Neural progenitor cell (in vitro differentiated cells): ENCODE measurements around the gene MPC2. TPM values are rescaled to one million over a fixed set of nuclear protein-coding genes. Genes with fewer than 3 reads are reported as not detected.

Experiments
- DNase-seq: peaks from one replicate; pipeline ENCODE4 v3.0.0-alpha.2; 2016; ENCODE audit warnings: low spot score
- H2AFZ ChIP-seq: fragments of 200-600 bp; sonication (generic); replicated peaks from 2 replicates; pipeline ENCODE4 v1.6.1; 2016; ENCODE audit warnings: antibody characterized with exemption
- H3F3A ChIP-seq: fragments of 200-600 bp; sonication (generic); 2 replicates; pipeline ENCODE4 v1.6.1; 2016; ENCODE audit warnings: antibody characterized with exemption, low read depth
- H3K27ac ChIP-seq: fragments of 200-600 bp; sonication (generic); 2 replicates; pipeline ENCODE4 v1.5.1; 2016; ENCODE audit warnings: mild to moderate bottlenecking
- H3K27me3 ChIP-seq: fragments of 200-600 bp; sonication (generic); 2 replicates; pipeline ENCODE4 v1.6.1; 2016; ENCODE audit warnings: mild to moderate bottlenecking, moderate library complexity
- H3K36me3 ChIP-seq: fragments of 200-600 bp; sonication (generic); 2 replicates; pipeline ENCODE4 v1.5.1; 2016
- H3K4me1 ChIP-seq: fragments of 200-600 bp; sonication (generic); 2 replicates; pipeline ENCODE4 v1.6.1; 2016; ENCODE audit warnings: mixed run types
- H3K4me2 ChIP-seq: fragments of 200-600 bp; sonication (generic); 2 replicates; pipeline ENCODE4 v1.6.1; 2016
- H3K4me3 ChIP-seq: fragments of 200-600 bp; sonication (generic); 2 replicates; pipeline ENCODE4 v1.5.1; 2016
- H3K79me2 ChIP-seq: fragments of 200-600 bp; sonication (generic); 2 replicates; pipeline ENCODE4 v1.6.1; 2016; ENCODE audit warnings: low read depth
- H3K9ac ChIP-seq: fragments of 200-600 bp; sonication (generic); 2 replicates; pipeline ENCODE4 v1.6.1; 2016
- H3K9me3 ChIP-seq: fragments of 200-600 bp; sonication (generic); 2 replicates; pipeline ENCODE4 v1.5.1; 2016; ENCODE audit warnings: low read depth
- H4K20me1 ChIP-seq: fragments of 200-600 bp; sonication (generic); 2 replicates; pipeline ENCODE4 v1.6.1; 2016; ENCODE audit warnings: low read depth
- H3K27ac Mint-ChIP-seq: 3 replicates; pipeline ENCODE4 v1.8.0; 2021; ENCODE audit warnings: mixed read lengths
- H3K27me3 Mint-ChIP-seq: 2 replicates; pipeline ENCODE4 v1.8.0; 2022; ENCODE audit warnings: low read depth, mild to moderate bottlenecking, inconsistent platforms, moderate library complexity, mixed read lengths; ENCODE audit not compliant: insufficient read depth
- H3K36me3 Mint-ChIP-seq: 3 replicates; pipeline ENCODE4 v1.8.0; 2021; ENCODE audit warnings: mixed read lengths
- H3K4me1 Mint-ChIP-seq: 3 replicates; pipeline ENCODE4 v1.8.0; 2021; ENCODE audit warnings: mixed read lengths
- H3K4me3 Mint-ChIP-seq: 3 replicates; pipeline ENCODE4 v1.8.0; 2021; ENCODE audit warnings: mild to moderate bottlenecking, moderate library complexity, mixed read lengths
- H3K9me3 Mint-ChIP-seq: 3 replicates; pipeline ENCODE4 v1.8.0; 2020; ENCODE audit warnings: mixed read lengths
- EZH2 ChIP-seq: fragments of 200-600 bp; sonication (generic); IDR thresholded peaks from 2 replicates; pipeline ENCODE4 v1.6.1; 2017; ENCODE audit warnings: antibody characterized with exemption, mild to moderate bottlenecking, moderate library complexity
- EZH2phosphoT487 ChIP-seq: fragments of 200-600 bp; sonication (generic); IDR thresholded peaks from 2 replicates; pipeline ENCODE4 v1.6.1; 2017; ENCODE audit warnings: antibody characterized with exemption
- total RNA-seq: library from RNA; depleted of rRNA; stranded (reverse); fragments of >200 nt; gene quantifications from 2 replicates; pipeline ENCODE4 v1.2.3, GENCODE V29; 2015; ENCODE audit warnings: low replicate concordance
- TF ChIP-seq, protein P1 (sequence below): fragments of 200-600 bp; sonication (generic); IDR thresholded peaks from 2 replicates; pipeline ENCODE4 v1.5.1; 2017; ENCODE audit warnings: antibody characterized with exemption, mild to moderate bottlenecking

The MPC2 gene
- total RNA-seq, 1 donor from 2014 or later = 56.8 TPM

DNA sequence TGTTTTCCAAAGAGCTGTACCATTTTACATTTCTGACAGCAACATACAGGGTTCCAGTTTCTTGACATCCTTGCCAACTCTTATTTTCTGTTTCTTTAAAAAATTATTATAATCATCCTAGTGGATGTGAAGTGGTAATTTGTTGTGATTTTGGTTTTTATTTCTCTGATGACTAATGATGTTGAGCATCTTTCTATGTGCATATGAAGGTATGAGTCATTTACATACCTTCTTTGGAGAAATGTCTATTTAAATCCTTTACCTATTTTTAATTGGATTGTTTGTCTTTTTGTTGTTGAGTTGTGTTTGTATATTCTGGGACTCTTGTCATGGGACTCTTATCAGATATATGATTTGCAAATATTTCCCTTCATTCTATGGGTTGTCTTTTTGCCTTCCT, 20.8 kb upstream of the MPC2 start:
- Histone ChIP-seq H3K36me3 (peaks cover 3% of the 10 kb centered on the region), H3K9ac (no peak overlapping the region), H4K20me1 (no peaks in the 10 kb centered on the region), H3K9me3 (no peaks in the 10 kb centered on the region), H3K4me2 (no peak overlapping the region), H3K27ac (no peak overlapping the region), H3K79me2 (peaks cover 68% of the 10 kb centered on the region), H3K4me3 (no peak overlapping the region), H2AFZ (no peak overlapping the region), H3K4me1 (no peaks in the 10 kb centered on the region), H3F3A (no peaks in the 10 kb centered on the region), H3K27me3 (no peaks in the 10 kb centered on the region)
- H3K27me3 Mint-ChIP-seq = no peaks in the 10 kb centered on the region
- peaks cover 13% of the 10 kb centered on the region for H3K9me3 Mint-ChIP-seq
- H3K36me3 Mint-ChIP-seq = peaks cover 42% of the 10 kb centered on the region
- TF ChIP-seq EZH2phosphoT487 = no peak
- TF ChIP-seq, protein P1, sequence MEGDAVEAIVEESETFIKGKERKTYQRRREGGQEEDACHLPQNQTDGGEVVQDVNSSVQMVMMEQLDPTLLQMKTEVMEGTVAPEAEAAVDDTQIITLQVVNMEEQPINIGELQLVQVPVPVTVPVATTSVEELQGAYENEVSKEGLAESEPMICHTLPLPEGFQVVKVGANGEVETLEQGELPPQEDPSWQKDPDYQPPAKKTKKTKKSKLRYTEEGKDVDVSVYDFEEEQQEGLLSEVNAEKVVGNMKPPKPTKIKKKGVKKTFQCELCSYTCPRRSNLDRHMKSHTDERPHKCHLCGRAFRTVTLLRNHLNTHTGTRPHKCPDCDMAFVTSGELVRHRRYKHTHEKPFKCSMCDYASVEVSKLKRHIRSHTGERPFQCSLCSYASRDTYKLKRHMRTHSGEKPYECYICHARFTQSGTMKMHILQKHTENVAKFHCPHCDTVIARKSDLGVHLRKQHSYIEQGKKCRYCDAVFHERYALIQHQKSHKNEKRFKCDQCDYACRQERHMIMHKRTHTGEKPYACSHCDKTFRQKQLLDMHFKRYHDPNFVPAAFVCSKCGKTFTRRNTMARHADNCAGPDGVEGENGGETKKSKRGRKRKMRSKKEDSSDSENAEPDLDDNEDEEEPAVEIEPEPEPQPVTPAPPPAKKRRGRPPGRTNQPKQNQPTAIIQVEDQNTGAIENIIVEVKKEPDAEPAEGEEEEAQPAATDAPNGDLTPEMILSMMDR = no peak
- no peak for TF ChIP-seq EZH2
- no peak overlapping the region for H3K27ac Mint-ChIP-seq
- no peak overlapping the region for H3K4me3 Mint-ChIP-seq
- no peak for DNase-seq
- H3K4me1 Mint-ChIP-seq = no peaks in the 10 kb centered on the region

GRCh38 chr1:167955915-167956314, 19.0 kb upstream of the MPC2 start:
- Mint-ChIP-seq H3K27me3 (no peaks in the 10 kb centered on the region), H3K4me3 (no peak overlapping the region), H3K9me3 (peaks cover 6% of the 10 kb centered on the region), H3K36me3 (peaks cover 36% of the 10 kb centered on the region), H3K4me1 (no peaks in the 10 kb centered on the region), H3K27ac (no peak overlapping the region)
- Histone ChIP-seq H3K79me2 (peaks cover 61% of the 10 kb centered on the region), H3K9me3 (no peaks in the 10 kb centered on the region), H3K27ac (no peak overlapping the region), H3K4me3 (no peak overlapping the region), H3K4me1 (no peaks in the 10 kb centered on the region), H3K27me3 (no peaks in the 10 kb centered on the region), H3K4me2 (no peak overlapping the region), H3F3A (no peaks in the 10 kb centered on the region), H3K9ac (no peak overlapping the region), H3K36me3 (peaks cover 5% of the 10 kb centered on the region), H4K20me1 (no peaks in the 10 kb centered on the region), H2AFZ (no peak overlapping the region)
- no peak for TF ChIP-seq EZH2phosphoT487
- no peak for TF ChIP-seq EZH2
- TF ChIP-seq, protein P1 = no peak
- DNase-seq = no peak

DNA sequence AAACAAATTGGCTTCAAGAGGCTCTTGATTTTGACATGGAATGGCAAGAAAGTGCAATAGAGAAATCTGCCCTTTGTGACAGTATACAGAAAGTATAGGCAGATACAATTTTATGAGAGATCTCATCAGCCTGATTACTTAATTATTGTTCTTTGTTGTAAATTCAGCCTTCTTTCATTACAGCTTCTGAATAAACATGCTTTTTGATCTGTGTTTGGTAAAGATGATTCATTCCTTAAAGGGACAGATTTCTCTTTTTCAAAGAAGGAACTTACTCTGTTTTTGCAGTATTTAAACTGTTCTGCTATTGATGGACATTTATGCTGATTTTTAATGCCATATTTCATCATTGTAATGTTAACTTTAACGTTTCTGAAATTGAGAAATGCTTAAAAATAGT, 13.7 kb upstream of the MPC2 start:
- H3K36me3 ChIP-seq = peaks cover 5% of the 10 kb centered on the region
- no peak overlapping the region for H3K27ac ChIP-seq
- H3K27me3 Mint-ChIP-seq = no peaks in the 10 kb centered on the region
- H3K4me3 Mint-ChIP-seq = no peak overlapping the region
- no peak overlapping the region for H3K27ac Mint-ChIP-seq
- no peak overlapping the region for H2AFZ ChIP-seq
- no peaks in the 10 kb centered on the region for H3K4me1 ChIP-seq
- no peaks in the 10 kb centered on the region for H3K27me3 ChIP-seq
- peaks cover 11% of the 10 kb centered on the region for H3K9me3 Mint-ChIP-seq
- peaks cover 28% of the 10 kb centered on the region for H3K36me3 Mint-ChIP-seq
- no peaks in the 10 kb centered on the region for H3K4me1 Mint-ChIP-seq
- no peak for DNase-seq
- H3K9me3 ChIP-seq = no peaks in the 10 kb centered on the region
- H3K4me3 ChIP-seq = no peak overlapping the region
- no peak overlapping the region for H3K4me2 ChIP-seq
- no peak overlapping the region for H3K9ac ChIP-seq
- peaks cover 20% of the 10 kb centered on the region for H4K20me1 ChIP-seq
- no peaks in the 10 kb centered on the region for H3F3A ChIP-seq
- H3K79me2 ChIP-seq = peaks cover 64% of the 10 kb centered on the region
- TF ChIP-seq, protein P1 = no peak
- TF ChIP-seq EZH2phosphoT487 (no peak), EZH2 (no peak)
